Measurements from ENCODE around the gene PRSS22. TPM values are rescaled to one million over a fixed set of nuclear protein-coding genes. Genes with fewer than 3 reads are reported as not detected.

Gene PRSS22
- total RNA-seq, 1 donor from 2014 or later: not detected

- H3K36me3 ChIP-seq: no peaks in the 10 kb centered on the region
- H3K27ac ChIP-seq: no peak overlapping the region
- no peaks in the 10 kb centered on the region for H3K9me3 ChIP-seq
- H3K4me1 ChIP-seq: peaks cover 0 to under 1% of the 10 kb centered on the region in 2 donors
- no peak overlapping the region for H3K4me3 ChIP-seq
- intact Hi-C loops (cut with DNase I): no loop called here
- TF ChIP-seq CTCF (IDR thresholded peaks at IDR 0.05): no peak
- H3K27me3 ChIP-seq: no peaks in the 10 kb centered on the region
- DNase-seq (ENCODE audit: low spot score in 2 of 2): no peak
Observed at GRCh38 chr16:2830355-2830695, 27.6 kb downstream of the PRSS22 start.

- intact Hi-C loops (cut with DNase I): no loop called here
- Histone ChIP-seq H3K9me3 (no peaks in the 10 kb centered on the region), H3K27ac (no peak within 1 kb of the TSS), H3K27me3 (no peaks in the 10 kb centered on the region), H3K36me3 (no peaks in the 10 kb centered on the region), H3K4me3 (no peak within 1 kb of the TSS), H3K4me1 (no peaks in the 10 kb centered on the region)
- no peak for DNase-seq (ENCODE audit: low spot score in 2 of 2)
- TF ChIP-seq CTCF (IDR thresholded peaks at IDR 0.05): no peak
Observed at GRCh38 chr16:2829501-2830354, 28.2 kb downstream of the PRSS22 start, which contains the start of gene ZG16B. Gene ZG16B (plus strand): TSS chr16:2830303. CDS start chr16:2830442, 139 bp downstream.

- no peak for DNase-seq (ENCODE audit: low spot score in 2 of 2)
- no peak for TF ChIP-seq CTCF (IDR thresholded peaks at IDR 0.05)
- no peaks in the 10 kb centered on the region for H3K27me3 ChIP-seq
Observed at GRCh38 chr16:2828876-2829430, 29.0 kb downstream of the PRSS22 start.

GRCh38 chr16:2828521-2828840, 29.5 kb downstream of the PRSS22 start:
- no peak overlapping the region for H3K4me3 ChIP-seq
- intact Hi-C loops (cut with DNase I): no loop called here
- no peaks in the 10 kb centered on the region for H3K27me3 ChIP-seq
- H3K4me1 ChIP-seq: no peaks in the 10 kb centered on the region
- TF ChIP-seq CTCF (IDR thresholded peaks at IDR 0.05): no peak
- H3K9me3 ChIP-seq: no peaks in the 10 kb centered on the region
- H3K27ac ChIP-seq: no peak overlapping the region
- no peaks in the 10 kb centered on the region for H3K36me3 ChIP-seq
- no peak for DNase-seq (ENCODE audit: low spot score in 2 of 2)

More at GRCh38 chr16:2828876-2829430, 29.0 kb downstream of the PRSS22 start:
- H3K9me3 ChIP-seq: no peaks in the 10 kb centered on the region
- no peaks in the 10 kb centered on the region for H3K4me1 ChIP-seq
- no peaks in the 10 kb centered on the region for H3K36me3 ChIP-seq
- H3K4me3 ChIP-seq: no peak overlapping the region
- no peak overlapping the region for H3K27ac ChIP-seq
- intact Hi-C loops (cut with DNase I): no loop called here

- H3K4me1 ChIP-seq: no peaks in the 10 kb centered on the region
- no peak overlapping the region for H3K4me3 ChIP-seq
- DNase-seq (ENCODE audit: low spot score in 2 of 2): no peak
- no peak for TF ChIP-seq CTCF (IDR thresholded peaks at IDR 0.05)
- H3K9me3 ChIP-seq: no peaks in the 10 kb centered on the region
- H3K36me3 ChIP-seq: no peaks in the 10 kb centered on the region
- H3K27me3 ChIP-seq: no peaks in the 10 kb centered on the region
- H3K27ac ChIP-seq: no peak overlapping the region
- intact Hi-C loops (cut with DNase I): no loop called here
Observed at GRCh38 chr16:2827831-2828520, 30.0 kb downstream of the PRSS22 start.
